ENCODE results near the gene GRID1.

The GRID1 gene

GRCh38 chr10:86162036-86162435 lies 204.6 kb downstream of the GRID1 start:
- no peak for DNase-seq

GRCh38 chr10:86160890-86161585 lies 205.6 kb downstream of the GRID1 start:
- no peak for DNase-seq

GRCh38 chr10:86159797-86160196 lies 206.8 kb downstream of the GRID1 start:
- no peak for DNase-seq

GRCh38 chr10:86155054-86155921 lies 211.3 kb downstream of the GRID1 start:
- DNase-seq: no peak

- no peak for DNase-seq
Measured at GRCh38 chr10:86153751-86154150, 212.8 kb downstream of the GRID1 start.

- DNase-seq: no peak
Measured at GRCh38 chr10:86152911-86153310, 213.7 kb downstream of the GRID1 start.

- DNase-seq: no peak
Measured at GRCh38 chr10:86152354-86152753, 214.2 kb downstream of the GRID1 start.

- DNase-seq: no peak
Measured at GRCh38 chr10:86151613-86152012, 215.0 kb downstream of the GRID1 start.

- DNase-seq: no peak
Measured at GRCh38 chr10:86149257-86149656, 217.3 kb downstream of the GRID1 start.

- no peak for DNase-seq
Measured at GRCh38 chr10:86148117-86148516, 218.5 kb downstream of the GRID1 start.

GRCh38 chr10:86144301-86144700 lies 222.3 kb downstream of the GRID1 start:
- DNase-seq: no peak

GRCh38 chr10:86141896-86142295 lies 224.7 kb downstream of the GRID1 start:
- DNase-seq: no peak

- peak; percentile 63 for DNase-seq
Measured at GRCh38 chr10:86139066-86139657, 227.4 kb downstream of the GRID1 start.

GRCh38 chr10:86138551-86139065 lies 228.0 kb downstream of the GRID1 start:
- no peak for DNase-seq

- no peak for DNase-seq
Measured at GRCh38 chr10:86137561-86137960, 229.0 kb downstream of the GRID1 start.

GRCh38 chr10:86136934-86137333 lies 229.7 kb downstream of the GRID1 start:
- DNase-seq: no peak

GRCh38 chr10:86135191-86135590 lies 231.4 kb downstream of the GRID1 start:
- DNase-seq: no peak

- no peak for DNase-seq
Measured at GRCh38 chr10:86130737-86131475, 235.7 kb downstream of the GRID1 start.

- no peak for DNase-seq
Measured at GRCh38 chr10:86130041-86130440, 236.6 kb downstream of the GRID1 start.

GRCh38 chr10:86128360-86128759 lies 238.2 kb downstream of the GRID1 start:
- DNase-seq: no peak

- DNase-seq: no peak
Measured at GRCh38 chr10:86127274-86127819, 239.2 kb downstream of the GRID1 start.

- DNase-seq: no peak
Measured at GRCh38 chr10:86124734-86125133, 241.9 kb downstream of the GRID1 start.

- no peak for DNase-seq
Measured at GRCh38 chr10:86123715-86124114, 242.9 kb downstream of the GRID1 start.
